DND-41 (cell line): ENCODE data around the gene TBL1X.

Source experiments
- CTCF ChIP-seq: IDR thresholded peaks from 2 replicates; pipeline ENCODE4 v1.5.1; 2012; ENCODE audit warnings: borderline replicate concordance, low read length, moderate library complexity, mild to moderate bottlenecking; ENCODE audit not compliant: poor library complexity, severe bottlenecking; ENCODE audit errors: extremely low read depth
- EZH2 ChIP-seq: IDR thresholded peaks from 3 replicates; pipeline ENCODE4 v1.6.1; 2012; ENCODE audit warnings: borderline replicate concordance, low read depth, mild to moderate bottlenecking, moderate library complexity, low read length, inconsistent platforms; ENCODE audit not compliant: severe bottlenecking

- TF ChIP-seq CTCF (no peak), EZH2 (no peak)
Observed at GRCh38 chrX:9730078-9730477, 265.2 kb downstream of the TBL1X start.
